Measurements from ENCODE around the gene GABBR1.

DNA sequence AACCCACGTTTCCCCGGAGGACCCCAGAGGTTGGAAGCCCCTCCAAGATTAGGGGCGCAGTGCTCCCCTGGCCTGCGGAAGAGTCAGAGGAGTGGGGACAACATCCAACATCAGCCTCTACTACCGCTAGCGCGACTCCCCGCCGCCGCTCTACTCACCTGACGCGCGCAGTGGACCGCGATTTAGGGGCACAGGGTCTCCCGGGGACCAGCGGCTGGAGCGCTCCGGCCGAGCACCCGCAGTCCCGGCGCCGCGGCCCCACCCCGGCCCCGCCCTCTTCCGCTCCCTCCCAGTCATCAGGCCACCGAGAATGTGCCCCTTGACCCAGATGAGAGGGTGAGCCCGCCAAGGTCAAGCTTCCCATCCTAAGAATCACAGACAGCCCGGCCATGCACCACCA, 47.9 kb upstream of the GABBR1 start, which contains the start of gene ZFP57:
- TF ChIP-seq, protein P1, sequence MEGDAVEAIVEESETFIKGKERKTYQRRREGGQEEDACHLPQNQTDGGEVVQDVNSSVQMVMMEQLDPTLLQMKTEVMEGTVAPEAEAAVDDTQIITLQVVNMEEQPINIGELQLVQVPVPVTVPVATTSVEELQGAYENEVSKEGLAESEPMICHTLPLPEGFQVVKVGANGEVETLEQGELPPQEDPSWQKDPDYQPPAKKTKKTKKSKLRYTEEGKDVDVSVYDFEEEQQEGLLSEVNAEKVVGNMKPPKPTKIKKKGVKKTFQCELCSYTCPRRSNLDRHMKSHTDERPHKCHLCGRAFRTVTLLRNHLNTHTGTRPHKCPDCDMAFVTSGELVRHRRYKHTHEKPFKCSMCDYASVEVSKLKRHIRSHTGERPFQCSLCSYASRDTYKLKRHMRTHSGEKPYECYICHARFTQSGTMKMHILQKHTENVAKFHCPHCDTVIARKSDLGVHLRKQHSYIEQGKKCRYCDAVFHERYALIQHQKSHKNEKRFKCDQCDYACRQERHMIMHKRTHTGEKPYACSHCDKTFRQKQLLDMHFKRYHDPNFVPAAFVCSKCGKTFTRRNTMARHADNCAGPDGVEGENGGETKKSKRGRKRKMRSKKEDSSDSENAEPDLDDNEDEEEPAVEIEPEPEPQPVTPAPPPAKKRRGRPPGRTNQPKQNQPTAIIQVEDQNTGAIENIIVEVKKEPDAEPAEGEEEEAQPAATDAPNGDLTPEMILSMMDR (conservative IDR thresholded peaks at IDR 0.05), result no peak
- TF ChIP-seq EZH2 (IDR thresholded peaks at IDR 0.05; ENCODE audit: low read depth), result no peak
